IMR-90 (cell line): ENCODE results near the gene GLIS1. TPM values are rescaled to one million over a fixed set of nuclear protein-coding genes. Genes with fewer than 3 reads are reported as not detected.

Experiments used
- ATAC-seq: fragments of 200-7000 bp; cut with Tn5 transposase; 2 replicates; pipeline ENCODE4 v1.9.1; 2020; ENCODE audit warnings: low read depth, mild to moderate bottlenecking, moderate library complexity
- BruUV-seq: library from RNA; stranded (reverse); fragments of 400-500 nt; replicated peaks from 2 replicates; lab custom pipeline; 2021; lab: Mats Ljungman, UMichigan
- CTCF ChIA-PET: fragments of 300-600 bp; formaldehyde crosslinking; extraction: SDS; loops from one replicate; lab custom pipeline; 2021; ENCODE audit warnings: antibody characterized with exemption; lab: Yijun Ruan, JAX
- POLR2A ChIA-PET: fragments of 300-600 bp; sonication (Branson Sonifier 250); formaldehyde crosslinking; loops from one replicate; lab custom pipeline; 2022; ENCODE audit warnings: antibody characterized with exemption; ENCODE audit not compliant: unreplicated experiment; lab: Charles Lee
- DNase-seq: peaks from one replicate; pipeline ENCODE4 v3.0.0; 2013
- H2AFZ ChIP-seq: replicated peaks from 2 replicates; pipeline ENCODE3; 2013; ENCODE audit warnings: low read length, mild to moderate bottlenecking; ENCODE audit not compliant: poor library complexity
- H2AK5ac ChIP-seq: 2 replicates; pipeline ENCODE4 v1.6.1; 2013; ENCODE audit warnings: low read depth, low read length, inconsistent platforms
- H2AK9ac ChIP-seq: replicated peaks from 2 replicates; pipeline ENCODE3; 2013; ENCODE audit warnings: mild to moderate bottlenecking, low read depth, low read length, moderate library complexity; ENCODE audit not compliant: poor library complexity
- H2BK120ac ChIP-seq: 2 replicates; pipeline ENCODE4 v1.6.1; 2013; ENCODE audit warnings: low read depth, low read length, inconsistent platforms
- H2BK15ac ChIP-seq: 3 replicates; pipeline ENCODE4 v1.6.1; 2013; ENCODE audit warnings: low read depth, low read length, inconsistent platforms
- H2BK20ac ChIP-seq: 2 replicates; pipeline ENCODE4 v1.6.1; 2013; ENCODE audit warnings: low read depth, mild to moderate bottlenecking, inconsistent platforms, low read length, moderate library complexity
- H2BK5ac ChIP-seq: 2 replicates; pipeline ENCODE4 v1.6.1; 2013; ENCODE audit warnings: mild to moderate bottlenecking, low read depth, low read length, inconsistent platforms; ENCODE audit not compliant: poor library complexity, severe bottlenecking
- H3K14ac ChIP-seq: replicated peaks from 2 replicates; pipeline ENCODE4 v1.6.1; 2013; ENCODE audit warnings: low read depth, low read length, inconsistent platforms
- H3K18ac ChIP-seq: 2 replicates; pipeline ENCODE4 v1.6.1; 2013; ENCODE audit warnings: low read depth, low read length, control low read depth
- H3K23ac ChIP-seq: 2 replicates; pipeline ENCODE4 v1.6.1; 2013; ENCODE audit warnings: low read depth, low read length, inconsistent platforms
- H3K27ac ChIP-seq: 2 replicates; pipeline ENCODE4 v1.5.1; 2013; ENCODE audit warnings: mild to moderate bottlenecking, control low read depth, low read length; ENCODE audit not compliant: insufficient read depth
- H3K27me3 ChIP-seq: 2 replicates; pipeline ENCODE4 v1.6.1; 2013; ENCODE audit warnings: low read length; ENCODE audit not compliant: control insufficient read depth, insufficient read depth
- H3K36me3 ChIP-seq: 2 replicates; pipeline ENCODE4 v1.6.1; 2013; ENCODE audit warnings: low read length, mixed read lengths; ENCODE audit not compliant: control insufficient read depth, insufficient read depth
- H3K4ac ChIP-seq: 2 replicates; pipeline ENCODE4 v1.6.1; 2013; ENCODE audit warnings: low read depth, low read length, inconsistent platforms
- H3K4me1 ChIP-seq: 2 replicates; pipeline ENCODE4 v1.6.1; 2013; ENCODE audit warnings: low read length, mixed read lengths; ENCODE audit not compliant: control insufficient read depth, insufficient read depth
- H3K4me2 ChIP-seq: 2 replicates; pipeline ENCODE4 v1.6.1; 2013; ENCODE audit warnings: low read depth, mild to moderate bottlenecking, control low read depth, low read length, moderate library complexity
- H3K4me3 ChIP-seq: 2 replicates; pipeline ENCODE4 v1.5.1; 2013; ENCODE audit warnings: low read depth, mild to moderate bottlenecking, control low read depth, low read length, moderate library complexity; ENCODE audit not compliant: insufficient read depth
- H3K56ac ChIP-seq: 2 replicates; pipeline ENCODE4 v1.6.1; 2013; ENCODE audit warnings: low read length, inconsistent platforms; ENCODE audit not compliant: insufficient read depth; ENCODE audit errors: extremely low read depth
- H3K79me1 ChIP-seq, 2 experiments: 2 replicates each; pipeline ENCODE4 v1.6.1; 2013; ENCODE audit warnings: low read length in 2 of 2, inconsistent platforms in 1 of 2, low read depth in 1 of 2
- H3K9ac ChIP-seq: 2 replicates; pipeline ENCODE4 v1.6.1; 2013; ENCODE audit warnings: low read depth, low read length, control low read depth
- H3K9me1 ChIP-seq: 2 replicates; pipeline ENCODE4 v1.6.1; 2013; ENCODE audit warnings: low read length, inconsistent platforms; ENCODE audit not compliant: insufficient read depth
- H3K9me3 ChIP-seq: 2 replicates; pipeline ENCODE4 v1.6.1; 2013; ENCODE audit warnings: low read length; ENCODE audit not compliant: control insufficient read depth, insufficient read depth
- H4K20me1 ChIP-seq: 2 replicates; pipeline ENCODE4 v1.6.1; 2013; ENCODE audit warnings: low read length, inconsistent platforms; ENCODE audit not compliant: insufficient read depth
- H4K5ac ChIP-seq: 2 replicates; pipeline ENCODE4 v1.6.1; 2013; ENCODE audit warnings: mild to moderate bottlenecking, low read depth, low read length, control low read depth
- H4K8ac ChIP-seq, 2 experiments: 2 replicates each; pipeline ENCODE4 v1.6.1; 2013; ENCODE audit warnings: low read depth in 2 of 2, low read length in 2 of 2, control low read depth in 1 of 2, inconsistent platforms in 1 of 2
- H4K91ac ChIP-seq: 2 replicates; pipeline ENCODE4 v1.6.1; 2013; ENCODE audit warnings: low read depth, low read length, inconsistent platforms; ENCODE audit not compliant: insufficient read depth
- CEBPB ChIP-seq: IDR thresholded peaks from 2 replicates; pipeline ENCODE4 v1.6.1; 2012; ENCODE audit warnings: low read depth, low read length, improper control_type of control experiment
- MAFK ChIP-seq: IDR thresholded peaks from 2 replicates; pipeline ENCODE4 v1.6.1; 2012; ENCODE audit warnings: low read depth, low read length, improper control_type of control experiment
- MXI1 ChIP-seq: IDR thresholded peaks from 2 replicates; pipeline ENCODE4 v1.6.1; 2012; ENCODE audit warnings: low read depth, mild to moderate bottlenecking, low read length, moderate library complexity, borderline replicate concordance
- NFE2L2 ChIP-seq: fragments of 150-350 bp; IDR thresholded peaks from 2 replicates; pipeline ENCODE4 v1.6.1; 2016; ENCODE audit warnings: low read depth, mild to moderate bottlenecking, low read length
- SMC3 ChIP-seq: fragments of 150-350 bp; IDR thresholded peaks from 2 replicates; pipeline ENCODE4 v1.6.1; 2016; ENCODE audit warnings: low read depth, mild to moderate bottlenecking, antibody characterized with exemption, low read length, moderate library complexity
- WGBS, 2 experiments: methylation state at CpG; one replicate each; pipeline versions ENCODE4 v1.1.5 to v1.1.7; 2013; ENCODE audit warnings: missing lambda C conversion rate in 2 of 2; ENCODE audit not compliant: insufficient read length in 1 of 2; ENCODE audit errors: extremely low coverage in 2 of 2; 5-methylcytosine and 5-hydroxymethylcytosine counted together
- dilution Hi-C: fragments of 300-500 bp; cut with HindIII; formaldehyde crosslinking; loops from one replicate; pipeline ENCODE4 v1.14.3; 2018; ENCODE audit warnings: low sequenced_read_pairs; ENCODE audit not compliant: unreplicated experiment
- in situ Hi-C: fragments of 300-500 bp; cut with MboI; formaldehyde crosslinking; loops from 3 replicates; pipeline ENCODE4 v1.14.3; 2019; ENCODE audit warnings: low sequenced_read_pairs, inconsistent platforms, mixed read lengths
- intact Hi-C: fragments of 100-400 bp; cut with micrococcal nuclease; formaldehyde crosslinking; loops from 2 replicates; pipeline ENCODE4 v1.10.0; 2022
- polyA plus RNA-seq, 3 experiments: library from polyadenylated mRNA; depleted of rRNA; stranded (reverse); fragments of >200 nt; gene quantifications; 2 replicates each; pipeline ENCODE4 v1.2.3, GENCODE V29; 2012; ENCODE audit warnings: low replicate concordance in 1 of 3
- total RNA-seq: library from RNA; depleted of rRNA; stranded (reverse); fragments of >200 nt; gene quantifications from 2 replicates; pipeline ENCODE4 v1.2.3, GENCODE V29; 2012

GLIS1 gene
- total and polyA plus RNA-seq, 2 of the 4 experiments (the other 2 are of a cell fraction) = 0.18 to 2.3 TPM

- POLR2A ChIA-PET = no interaction called here
- Histone ChIP-seq H4K8ac (peak overlapping the region in 1 of 2 experiments; percentile 45; a peak in 1 of 4 replicates), H3K27me3 (no peaks in the 10 kb centered on the region), H3K56ac (0 out of 2 replicates have a peak overlapping the region, but pooled peaks have one; percentile 8), H3K4ac (peak overlapping the region; percentile 62), H2AFZ (peak overlapping the region; percentile 93), H3K9me1 (peaks cover 27% of the 10 kb centered on the region), H3K9ac (peak overlapping the region; percentile 50), H3K27ac (peak overlapping the region; percentile 13; the same call in 1 of the 2 replicates), H3K9me3 (no peaks in the 10 kb centered on the region), H2BK20ac (no peak overlapping the region), H3K14ac (0 out of 2 replicates have a peak overlapping the region, but pooled peaks have one; percentile 51), H2AK9ac (peak overlapping the region; percentile 34), H4K91ac (no peak overlapping the region; the same call in 1 of the 2 replicates), H3K4me2 (peak overlapping the region; percentile 77), H3K36me3 (no peaks in the 10 kb centered on the region), H2AK5ac (no peak overlapping the region; the same call in 1 of the 2 replicates), H3K23ac (peak overlapping the region; percentile 82), H3K4me1 (peaks cover 39% of the 10 kb centered on the region), H2BK15ac (no peak overlapping the region), H2BK120ac (peak overlapping the region; percentile 30; the same call in 1 of the 2 replicates), H4K5ac (no peak overlapping the region; the same call in 1 of the 2 replicates), H3K79me1 (peaks cover 13 to 42% of the 10 kb centered on the region in 2 experiments; a peak in 3 of 4 replicates), H3K18ac (no peak overlapping the region; the same call in 1 of the 2 replicates), H4K20me1 (0 out of 2 replicates have a peak, but pooled peaks cover 4% of the 10 kb centered on the region), H2BK5ac (no peak overlapping the region), H3K4me3 (peak overlapping the region; percentile 66)
- ATAC-seq = no peak
- no peak for DNase-seq
- CTCF ChIA-PET = no interaction called here
- TF ChIP-seq MXI1 (no peak), SMC3 (no peak), CEBPB (no peak), NFE2L2 (no peak), MAFK (no peak)
- no TSS peak for BruUV-seq
- in situ Hi-C loops (no loop called here), intact Hi-C loops (no loop called here), dilution Hi-C loops (no loop called here)
- 12% methylated on average over 43 of the region's 58 CpGs; no CpG with 5 or more reads in 1 of the 2 experiments for WGBS, 2 experiments
Observed at GRCh38 chr1:53737648-53738204, 1.2 kb downstream of the GLIS1 start.
